H7 (cell line): ENCODE measurements around the gene AURKAIP1. TPM values are rescaled to one million over a fixed set of nuclear protein-coding genes. Genes with fewer than 3 reads are reported as not detected.
"Not testable (repeated sequence)": the region's sequence is repeated elsewhere in the genome, so short reads cannot be mapped to it uniquely, and the experiment has no call there.

Experiments
- DNase-seq: peaks from one replicate; pipeline ENCODE4 v3.0.0; 2012
- H3K27me3 ChIP-seq: 2 replicates; pipeline ENCODE4 v1.6.0; 2011; ENCODE audit warnings: mild to moderate bottlenecking, low read length; ENCODE audit not compliant: control insufficient read depth, insufficient read depth
- H3K36me3 ChIP-seq: replicated peaks from 2 replicates; pipeline ENCODE4 v1.5.1; 2011; ENCODE audit warnings: low read length; ENCODE audit not compliant: control insufficient read depth, insufficient read depth
- H3K4me3 ChIP-seq: 2 replicates; pipeline ENCODE4 v1.5.1; 2011; ENCODE audit warnings: low read depth, mild to moderate bottlenecking, control low read depth, low read length, moderate library complexity; ENCODE audit not compliant: insufficient read depth
- total RNA-seq: library from RNA; depleted of rRNA; stranded (reverse); fragments of >200 nt; shearing (Covaris generic); gene quantifications from 2 replicates; pipeline ENCODE4 v1.2.3, GENCODE V29; 2014

Gene AURKAIP1
- total RNA-seq, 1 experiment from 2014 or later: 320 TPM

- peak; percentile 68 for DNase-seq
- Histone ChIP-seq H3K27me3 (no peaks in the 10 kb centered on the region), H3K36me3 (peaks cover 44% of the 10 kb centered on the region), H3K4me3 (peak overlapping the region; percentile 98)
Observed at GRCh38 chr1:1399872-1400575, 25.0 kb upstream of the AURKAIP1 start.

DNA sequence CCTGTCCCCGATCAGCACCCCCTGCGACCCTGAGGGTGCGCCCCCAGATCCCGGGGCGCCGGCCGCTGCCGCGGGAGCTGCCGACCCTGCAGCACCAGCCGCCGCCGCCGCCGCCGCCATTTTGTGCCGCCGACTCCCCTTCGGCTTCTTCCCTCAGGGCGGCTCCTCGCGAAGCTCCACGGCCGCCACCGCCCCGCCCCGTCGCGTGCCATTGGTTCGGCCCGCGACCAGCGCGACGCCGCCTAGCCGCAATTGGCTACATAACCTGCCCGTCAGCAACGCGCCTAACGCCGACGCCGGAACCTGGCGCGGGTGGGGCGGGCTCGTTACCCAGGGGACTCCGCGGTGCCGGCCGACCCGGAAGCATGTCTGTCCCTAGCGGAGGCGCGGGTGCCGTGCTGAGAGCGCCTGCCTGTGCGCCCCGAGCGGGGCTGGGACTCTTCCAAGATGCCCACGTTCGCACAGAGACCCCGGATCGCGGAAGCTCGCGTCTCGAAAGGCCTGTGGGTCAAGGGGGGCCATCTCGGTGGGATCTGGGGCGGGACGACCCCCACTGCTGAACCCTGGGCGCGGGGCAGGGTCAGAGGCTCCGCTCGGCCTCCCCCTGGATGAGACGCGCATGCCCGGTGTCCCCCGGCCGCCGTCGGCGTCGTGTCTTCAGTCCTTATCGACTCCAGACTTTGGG is 24.3 kb upstream of the AURKAIP1 start, which contains the start of gene CCNL2:
Gene CCNL2, minus strand, starts transcription at position 149 of the 685 bp plus-strand sequence. Its CDS starts 29 bp downstream, at position 120.
- Histone ChIP-seq H3K36me3 (peaks cover 41% of the 10 kb centered on the region), H3K4me3 (peak within 1 kb of the TSS; percentile 99), H3K27me3 (no peaks in the 10 kb centered on the region)
- DNase-seq: peak; percentile 100

- H3K4me3 ChIP-seq: peak overlapping the region; percentile 99
- DNase-seq: peak; percentile 86
- H3K27me3 ChIP-seq: no peaks in the 10 kb centered on the region
- peaks cover 44% of the 10 kb centered on the region for H3K36me3 ChIP-seq
Observed at GRCh38 chr1:1398677-1399186, 23.7 kb upstream of the AURKAIP1 start.

DNA sequence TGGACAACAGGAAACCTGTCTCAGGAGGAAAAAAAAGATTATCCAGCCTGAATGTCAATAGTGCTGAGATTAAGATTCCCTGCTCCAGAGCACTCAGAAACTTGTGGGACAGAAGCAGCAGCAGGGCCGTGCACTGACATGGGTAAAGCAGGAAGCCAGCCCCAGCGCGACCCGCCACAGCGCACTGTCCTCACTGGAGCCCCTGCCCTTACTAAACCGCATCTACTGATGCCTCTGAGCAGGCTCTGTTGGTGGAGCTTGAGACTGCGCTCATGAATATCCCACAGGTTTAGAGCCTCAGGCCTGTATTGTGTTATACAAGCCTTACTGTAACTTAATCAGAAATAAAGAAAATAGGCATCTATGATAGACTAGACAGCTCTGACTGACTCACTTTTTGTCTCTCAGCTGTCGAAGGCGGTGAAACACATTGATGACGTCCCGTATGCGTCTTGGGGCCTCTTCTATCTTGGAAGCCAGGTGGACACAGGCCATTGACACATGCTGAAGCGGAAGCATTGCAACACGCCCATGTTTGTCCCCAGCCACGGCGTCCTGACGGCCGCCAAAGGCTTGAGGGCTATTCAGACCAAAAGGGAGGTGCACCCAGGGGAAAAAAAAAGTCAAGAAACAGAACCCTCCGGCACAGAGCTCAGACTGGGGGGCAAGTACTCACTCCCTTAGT is 23.0 kb upstream of the AURKAIP1 start:
- Histone ChIP-seq H3K27me3 (no peaks in the 10 kb centered on the region), H3K36me3 (peaks cover 50% of the 10 kb centered on the region), H3K4me3 (peak overlapping the region; percentile 99)
- peak; percentile 48 for DNase-seq

DNA sequence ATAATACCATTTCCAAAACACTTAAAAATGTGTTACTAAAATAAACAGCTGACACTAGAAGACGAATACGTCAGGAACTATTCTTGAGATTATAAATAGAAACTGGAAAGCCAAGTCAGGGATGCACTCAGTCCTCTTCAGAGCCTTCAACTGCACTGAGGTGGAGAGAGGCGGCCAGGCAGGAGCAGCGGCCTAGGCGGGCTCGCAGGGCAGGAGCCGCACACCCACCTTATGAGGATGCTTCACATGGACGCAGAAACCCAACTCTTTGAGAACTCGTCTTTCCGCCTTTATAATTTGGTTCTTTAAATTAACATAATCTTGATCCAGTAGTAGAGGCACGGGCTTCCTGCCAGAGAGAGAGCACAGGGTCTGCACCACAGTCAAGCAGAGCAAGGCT is 20.2 kb upstream of the AURKAIP1 start:
- DNase-seq: no peak
- no peaks in the 10 kb centered on the region for H3K27me3 ChIP-seq
- H3K4me3 ChIP-seq: no peak overlapping the region
- H3K36me3 ChIP-seq: peaks cover 58% of the 10 kb centered on the region

- no peak for DNase-seq
- Histone ChIP-seq H3K36me3 (peaks cover 67% of the 10 kb centered on the region), H3K4me3 (no peak overlapping the region), H3K27me3 (no peaks in the 10 kb centered on the region)
Observed at GRCh38 chr1:1394116-1394515, 19.1 kb upstream of the AURKAIP1 start.

DNA sequence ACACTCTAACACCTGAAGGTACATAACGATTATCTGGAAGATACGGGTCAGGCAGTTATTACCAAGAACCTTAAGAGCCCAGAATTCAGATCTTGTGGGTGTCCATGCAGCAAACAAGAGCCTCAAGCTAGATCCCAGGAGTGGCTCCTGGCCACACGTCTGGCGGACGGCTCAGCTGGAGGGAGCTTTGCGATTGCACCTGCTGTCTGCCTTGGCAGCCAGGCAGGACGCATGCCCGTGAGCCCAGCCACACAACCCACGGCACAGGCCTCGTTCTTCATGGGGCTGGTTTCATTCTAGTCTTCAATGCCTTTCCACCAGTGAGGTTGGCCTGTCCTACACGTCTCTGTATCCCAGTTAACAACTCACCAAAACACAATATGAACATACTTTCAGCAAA is 18.4 kb upstream of the AURKAIP1 start:
- DNase-seq: no peak
- H3K4me3 ChIP-seq: no peak overlapping the region
- H3K36me3 ChIP-seq: peaks cover 67% of the 10 kb centered on the region
- no peaks in the 10 kb centered on the region for H3K27me3 ChIP-seq

DNA sequence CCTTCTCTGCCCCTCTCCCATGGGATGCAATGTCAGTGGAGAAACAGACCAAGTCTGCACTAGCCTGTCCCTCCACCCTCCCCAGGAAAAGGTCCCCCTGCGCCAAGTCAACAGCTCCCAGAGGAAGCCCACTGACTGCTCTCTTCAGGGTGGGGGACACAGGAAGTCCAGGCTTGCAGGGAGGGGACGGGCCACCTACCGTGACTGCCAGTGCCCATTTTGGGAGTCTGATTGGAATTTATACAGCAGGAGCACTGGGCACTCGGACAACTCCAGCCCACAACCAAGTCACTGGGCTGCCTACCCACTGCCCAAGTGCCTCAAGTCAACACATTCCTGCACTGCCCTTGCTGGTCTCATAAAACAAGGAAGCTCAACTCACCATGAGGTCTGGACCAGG is 18.0 kb upstream of the AURKAIP1 start:
- Histone ChIP-seq H3K36me3 (peaks cover 70% of the 10 kb centered on the region), H3K27me3 (no peaks in the 10 kb centered on the region), H3K4me3 (no peak overlapping the region)
- no peak for DNase-seq

DNA sequence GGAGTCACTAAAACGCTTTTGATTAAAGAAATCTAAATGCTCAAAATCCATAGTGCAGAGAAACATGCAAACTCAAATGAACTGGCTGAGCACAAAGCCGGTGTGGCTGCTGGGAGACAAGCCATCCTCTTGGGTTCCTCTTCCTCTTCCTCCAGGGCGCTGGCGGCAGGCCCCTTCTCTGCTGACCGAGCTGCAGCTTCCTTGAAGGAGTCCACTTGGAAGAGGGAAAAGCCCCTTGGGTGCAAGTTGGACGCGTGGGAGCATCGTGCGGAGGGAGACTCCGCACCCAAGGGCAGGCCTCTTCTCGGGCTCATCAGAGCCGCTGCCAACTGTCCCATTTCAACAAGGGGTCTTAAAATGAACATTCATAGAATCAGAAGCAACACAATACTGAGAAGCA is 16.2 kb upstream of the AURKAIP1 start:
- no peak for DNase-seq
- Histone ChIP-seq H3K27me3 (no peaks in the 10 kb centered on the region), H3K36me3 (peaks cover 67% of the 10 kb centered on the region), H3K4me3 (no peak overlapping the region)

- no peak for DNase-seq
- peaks cover 67% of the 10 kb centered on the region for H3K36me3 ChIP-seq
- no peaks in the 10 kb centered on the region for H3K27me3 ChIP-seq
- no peak overlapping the region for H3K4me3 ChIP-seq
Observed at GRCh38 chr1:1390675-1391074, 15.7 kb upstream of the AURKAIP1 start.

- peaks cover 49% of the 10 kb centered on the region for H3K36me3 ChIP-seq
- no peak overlapping the region for H3K4me3 ChIP-seq
- peak; percentile 17 for DNase-seq
- no peaks in the 10 kb centered on the region for H3K27me3 ChIP-seq
Observed at GRCh38 chr1:1388078-1388472, 13.1 kb upstream of the AURKAIP1 start.

DNA sequence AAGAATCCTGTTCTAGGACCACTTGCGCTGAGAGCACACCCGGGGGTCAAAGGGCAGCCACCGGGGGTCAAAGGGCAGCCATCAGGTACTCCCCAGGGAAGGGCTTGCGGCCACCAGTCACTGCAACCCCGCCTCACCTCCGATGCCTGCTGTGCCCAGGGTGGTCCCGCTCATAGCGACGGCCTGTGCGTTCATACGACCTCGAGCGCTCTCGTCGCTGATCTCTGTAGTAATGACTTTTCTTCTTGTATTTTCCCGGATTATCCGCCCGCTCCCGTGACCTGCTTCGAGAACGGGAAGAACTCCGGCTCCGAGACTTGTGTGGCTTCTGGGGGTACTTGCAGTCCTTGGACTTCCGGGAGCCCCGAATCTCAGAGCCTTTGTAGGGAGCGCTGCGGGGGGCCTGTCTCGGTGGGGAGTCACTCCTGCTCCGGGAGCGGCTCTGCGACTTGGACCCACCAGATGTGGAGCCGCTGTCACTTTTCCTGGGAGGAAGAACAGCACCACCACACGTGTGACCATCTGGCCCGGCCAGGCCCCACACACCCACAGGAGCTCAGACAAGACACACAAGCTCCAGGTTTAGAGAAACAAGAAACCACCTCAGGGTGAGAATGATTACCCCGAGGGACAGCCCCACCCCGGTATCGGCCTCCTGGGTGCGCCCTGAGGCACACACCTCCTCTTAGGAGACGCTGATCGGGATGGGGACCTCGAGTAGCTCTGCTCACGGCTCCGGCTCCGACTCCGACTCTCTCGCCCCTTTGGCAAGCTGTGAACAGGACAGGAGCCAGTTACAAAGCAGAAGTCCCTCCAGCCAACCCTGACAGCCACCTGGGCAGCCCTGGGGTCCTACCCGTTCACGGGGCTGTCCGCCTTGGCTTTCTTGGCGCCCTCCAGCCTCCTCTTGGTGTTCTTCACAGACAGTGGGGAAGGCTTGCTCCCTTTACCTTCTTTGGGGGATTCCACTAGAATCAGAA is 12.4 kb upstream of the AURKAIP1 start:
- DNase-seq: peak; percentile 57
- no peak overlapping the region for H3K4me3 ChIP-seq
- H3K36me3 ChIP-seq: peaks cover 42% of the 10 kb centered on the region
- no peaks in the 10 kb centered on the region for H3K27me3 ChIP-seq

DNA sequence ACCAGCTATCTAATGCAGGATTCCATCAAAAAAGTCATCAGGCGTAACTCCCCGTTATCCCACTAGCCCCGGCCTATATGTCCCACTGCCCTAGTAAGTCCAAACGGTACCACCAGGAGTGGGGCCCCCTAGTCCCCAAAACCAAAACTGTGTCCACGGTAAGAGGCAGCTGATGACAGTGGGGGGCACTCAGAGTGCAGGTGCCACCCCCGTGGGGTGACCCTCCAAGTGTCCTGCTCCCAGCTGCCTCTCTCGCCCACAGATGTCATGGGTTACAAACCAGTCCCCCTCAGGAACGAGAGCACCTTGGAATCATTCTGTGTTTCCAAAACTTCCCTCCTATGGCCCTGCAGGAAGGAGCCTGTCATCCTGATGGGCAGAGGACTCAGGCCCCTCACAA is 10.9 kb upstream of the AURKAIP1 start:
- peak; percentile 43 for DNase-seq
- Histone ChIP-seq H3K36me3 (peaks cover 28% of the 10 kb centered on the region), H3K4me3 (no peak overlapping the region), H3K27me3 (no peaks in the 10 kb centered on the region)

- not testable (repeated sequence) for DNase-seq, H3K27me3 ChIP-seq, H3K4me3 ChIP-seq
- H3K36me3 ChIP-seq: peaks cover 24% of the 10 kb centered on the region
Observed at GRCh38 chr1:1385339-1385738, 10.3 kb upstream of the AURKAIP1 start.
